GM18511 (cell line): ENCODE results near the gene MRTFA.

Experiments used
- ATAC-seq: cut with Tn5 transposase; IDR thresholded peaks from one replicate; pipeline ENCODE4 v1.9.1; 2021; ENCODE audit warnings: mild to moderate bottlenecking, moderate library complexity; ENCODE audit not compliant: unreplicated experiment

The MRTFA gene

DNA sequence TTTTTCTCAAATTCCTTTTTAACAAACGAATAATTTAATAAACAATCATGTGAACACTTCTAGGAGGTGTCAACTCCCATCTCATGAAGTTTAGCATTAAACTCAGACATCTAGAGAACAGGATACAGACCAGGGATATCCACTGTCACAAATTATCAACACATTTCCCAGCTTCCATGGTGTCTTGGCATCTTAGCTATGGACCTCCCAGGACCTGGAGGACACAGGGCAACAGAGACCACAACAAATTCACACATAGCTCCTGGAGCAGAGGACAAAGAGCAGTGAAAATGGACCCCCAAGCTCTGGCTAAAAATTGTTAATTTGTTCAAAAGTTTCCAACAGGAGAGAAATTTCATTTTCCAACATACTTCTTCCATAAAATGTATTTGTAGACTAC is 163.9 kb downstream of the MRTFA start:
- no peak for ATAC-seq

DNA sequence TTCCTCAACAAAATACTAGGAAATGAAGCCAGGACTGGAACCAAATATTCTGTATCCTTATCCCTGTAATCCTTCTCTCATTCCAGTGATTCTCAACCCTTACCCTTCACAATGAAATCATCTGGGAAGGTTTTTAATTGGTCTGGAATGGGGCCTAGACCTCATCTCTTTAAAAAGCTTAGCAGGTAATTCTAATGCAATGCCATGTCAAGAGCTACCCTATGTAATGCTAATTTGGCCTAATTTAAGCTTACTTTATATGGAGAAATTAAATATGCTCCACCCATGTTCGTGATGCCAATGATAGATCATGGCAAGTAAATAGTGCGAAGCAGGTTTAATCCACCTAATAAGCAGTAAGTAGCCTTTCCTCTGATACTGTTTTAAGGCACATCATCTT is 164.5 kb downstream of the MRTFA start:
- no peak for ATAC-seq

DNA sequence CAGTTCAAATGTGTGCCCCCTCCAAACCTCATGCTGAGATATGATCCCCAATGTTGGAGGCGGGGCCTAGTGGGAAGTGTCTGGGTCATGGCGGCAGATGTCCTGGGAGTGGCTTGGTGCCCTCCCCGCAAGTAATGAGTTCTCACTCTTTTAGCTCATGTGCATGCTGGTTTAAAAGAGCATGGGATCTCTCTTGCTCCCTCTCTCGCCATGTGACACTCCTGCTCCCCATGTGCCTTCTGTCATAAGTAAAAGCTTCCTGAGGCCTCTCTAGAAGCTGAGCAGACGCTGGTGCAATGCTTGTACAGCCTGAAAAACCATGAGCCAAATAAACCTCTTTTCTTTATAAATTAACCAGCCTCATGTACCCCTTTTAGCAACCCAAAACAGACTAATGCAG is 167.3 kb downstream of the MRTFA start:
- no peak for ATAC-seq

DNA sequence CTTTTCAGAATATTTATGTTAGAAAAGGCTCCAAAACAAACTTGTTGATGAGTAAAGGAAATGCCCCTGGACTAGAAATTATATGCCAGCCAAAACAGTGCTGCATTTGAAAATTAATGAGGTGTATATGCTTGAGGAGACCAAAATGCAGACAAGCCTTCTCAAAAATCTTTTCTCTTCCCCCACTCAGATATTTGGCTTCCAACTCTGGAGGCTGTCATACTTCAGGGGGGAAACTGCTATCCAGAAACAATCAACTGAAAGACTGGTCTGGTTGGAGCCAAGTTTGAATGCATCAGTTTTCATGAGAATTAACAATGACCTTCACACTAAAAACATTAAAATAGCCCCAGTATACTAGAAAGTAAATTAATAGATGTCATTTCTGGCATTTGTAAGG is 167.9 kb downstream of the MRTFA start:
- ATAC-seq: no peak

DNA sequence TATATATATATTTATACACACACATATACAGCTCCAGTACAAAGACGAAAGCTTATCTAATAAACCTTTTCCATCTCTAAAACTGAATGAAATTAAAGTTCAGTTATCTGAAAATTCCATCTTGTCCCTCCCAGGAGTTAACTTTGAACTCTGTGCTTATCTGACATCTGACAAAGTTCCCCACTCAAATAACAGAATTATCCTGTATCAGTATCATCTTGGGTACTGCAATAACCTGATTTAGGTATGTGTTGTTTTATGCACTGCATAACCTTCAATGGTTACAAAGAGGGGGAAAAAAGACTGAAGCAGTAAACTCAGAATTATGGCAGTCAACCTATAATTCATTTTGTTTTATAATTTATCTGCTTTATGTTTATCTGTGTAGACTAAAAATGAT is 169.5 kb downstream of the MRTFA start:
- ATAC-seq: no peak

DNA sequence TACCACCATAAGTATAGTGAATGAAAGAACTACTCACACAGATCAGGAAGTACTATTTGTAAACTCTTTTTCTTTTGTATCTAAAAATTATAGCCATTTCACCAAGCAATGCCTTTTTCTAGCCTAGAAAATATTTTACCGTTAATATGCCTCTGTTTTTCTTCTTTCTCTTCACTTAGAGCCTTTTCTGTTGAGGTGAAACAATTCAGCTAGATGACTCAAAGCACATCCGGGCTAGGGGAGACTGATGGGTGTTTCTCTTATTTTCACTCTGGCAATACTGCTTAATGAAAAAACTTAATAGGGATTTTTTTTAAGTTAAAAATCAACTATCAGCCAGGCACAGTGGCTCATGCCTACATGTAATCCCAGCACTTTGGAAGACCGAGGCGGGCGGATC is 172.8 kb downstream of the MRTFA start:
- ATAC-seq: peak; percentile 31

DNA sequence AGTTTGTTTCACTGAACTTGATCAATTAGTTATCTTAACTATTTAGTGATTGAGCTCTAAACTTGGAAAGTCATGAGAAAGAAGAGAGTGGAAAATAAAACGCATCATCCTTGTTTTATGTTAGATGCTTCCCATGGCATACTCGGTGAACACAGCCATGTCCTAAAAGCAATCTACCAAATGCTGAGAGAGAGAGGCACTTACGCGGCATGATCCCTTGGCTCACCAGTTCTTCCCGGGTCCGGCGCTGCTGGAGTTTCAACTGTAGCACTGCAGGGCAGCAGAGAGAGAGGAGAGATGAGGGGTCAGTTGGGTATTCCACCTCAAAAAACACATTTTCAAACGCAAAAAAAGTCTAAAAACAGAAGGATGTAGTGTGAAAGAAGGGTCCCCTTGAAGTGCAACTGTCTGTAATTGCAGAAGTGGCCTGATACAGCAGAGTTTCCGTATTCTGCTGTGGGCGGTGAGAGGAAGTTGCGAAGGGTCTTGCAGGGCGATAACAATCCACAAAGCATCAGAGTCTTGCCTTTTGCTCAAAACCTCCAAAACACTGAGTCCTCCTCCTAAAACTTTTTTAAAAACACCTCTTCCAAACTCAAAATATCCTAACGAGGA is 173.4 kb downstream of the MRTFA start:
- peak; percentile 70 for ATAC-seq

DNA sequence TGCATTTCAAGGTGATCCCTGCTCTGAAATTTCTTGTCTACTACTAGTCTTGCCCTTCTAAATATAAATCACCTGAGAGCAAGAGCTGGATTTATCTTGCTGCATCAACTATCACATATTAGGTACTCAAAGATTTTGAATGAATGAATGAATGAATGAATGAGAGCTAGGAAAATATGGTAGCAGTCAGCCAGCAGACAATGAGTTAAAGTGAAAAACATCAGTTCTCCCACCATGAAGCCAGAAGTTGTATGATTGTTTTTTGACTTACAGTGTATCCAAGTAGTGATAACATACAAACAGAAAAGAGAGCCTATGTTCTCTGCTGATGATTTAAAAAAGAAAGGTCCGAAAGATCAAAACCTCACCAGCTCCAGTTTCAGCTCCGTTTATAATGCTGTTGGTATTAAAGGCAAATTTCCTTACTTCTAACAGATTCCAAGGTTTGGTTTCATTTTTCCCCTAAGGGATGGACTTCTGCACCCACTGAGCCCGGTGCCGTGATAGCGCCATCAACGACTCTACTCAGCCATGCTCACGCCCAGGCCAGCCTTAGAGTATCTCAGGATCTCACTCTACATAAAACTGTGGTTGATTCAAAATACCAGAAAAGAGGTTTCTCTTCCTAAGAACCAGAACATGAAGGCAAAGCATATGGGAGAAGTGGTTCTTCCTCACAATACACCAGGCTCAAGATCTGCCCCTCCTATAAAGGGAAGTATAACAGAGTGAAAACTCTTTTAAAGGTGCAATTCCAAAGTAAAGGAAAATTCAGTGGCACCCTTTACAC is 174.1 kb downstream of the MRTFA start:
- no peak for ATAC-seq

DNA sequence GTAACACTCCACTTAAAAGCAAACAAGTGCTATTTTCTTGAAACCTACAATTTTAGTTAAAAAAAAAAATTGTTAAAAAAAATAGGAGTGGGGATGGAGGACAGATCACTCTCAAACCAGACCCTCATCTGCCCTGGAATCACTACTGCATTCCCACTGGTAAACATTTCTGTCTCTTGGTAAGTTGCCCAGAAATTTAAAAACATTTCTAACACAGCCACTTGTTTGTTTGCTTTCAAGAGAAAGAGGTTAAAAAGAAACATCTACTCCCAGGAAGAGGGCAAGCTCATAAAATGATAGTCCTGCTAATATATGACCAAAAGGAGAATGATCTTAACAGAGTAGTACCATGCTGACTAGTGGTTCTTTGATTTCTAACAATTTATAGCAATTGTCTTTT is 182.8 kb downstream of the MRTFA start:
- no peak for ATAC-seq

DNA sequence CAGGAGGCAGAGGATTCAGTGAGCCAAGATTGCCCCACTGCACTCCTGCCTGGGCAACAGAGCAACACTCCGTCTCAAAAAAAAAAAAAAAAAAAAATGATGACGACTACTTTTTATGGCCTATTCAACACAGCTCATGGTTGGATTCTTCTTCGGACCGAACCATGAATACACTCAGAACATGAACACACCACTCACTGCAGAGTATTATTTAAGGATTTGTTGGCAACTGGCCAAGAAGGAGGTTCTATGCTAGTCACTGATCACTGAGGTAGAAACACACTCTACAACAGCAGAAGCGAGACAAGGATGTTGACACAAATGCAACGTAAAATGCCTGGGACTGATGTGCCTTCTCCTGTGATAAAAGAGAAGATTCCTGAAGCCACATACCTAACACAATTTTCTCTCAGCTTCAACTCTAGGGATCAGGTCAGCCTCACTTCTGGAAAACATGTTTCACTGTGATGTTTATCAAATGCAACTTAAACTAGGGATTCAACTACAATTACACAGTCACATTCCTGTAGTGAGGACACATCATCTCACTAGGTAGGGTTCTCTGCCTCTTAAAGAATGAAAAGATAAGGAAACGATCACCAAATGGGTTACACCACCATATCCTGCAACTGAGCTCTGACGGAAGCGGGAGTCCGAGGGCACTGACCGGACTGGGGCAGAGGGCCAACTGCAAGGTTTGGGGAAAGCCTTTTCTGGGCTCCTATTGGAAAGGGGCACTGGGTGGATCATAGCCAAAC is 183.6 kb downstream of the MRTFA start:
- ATAC-seq: no peak

DNA sequence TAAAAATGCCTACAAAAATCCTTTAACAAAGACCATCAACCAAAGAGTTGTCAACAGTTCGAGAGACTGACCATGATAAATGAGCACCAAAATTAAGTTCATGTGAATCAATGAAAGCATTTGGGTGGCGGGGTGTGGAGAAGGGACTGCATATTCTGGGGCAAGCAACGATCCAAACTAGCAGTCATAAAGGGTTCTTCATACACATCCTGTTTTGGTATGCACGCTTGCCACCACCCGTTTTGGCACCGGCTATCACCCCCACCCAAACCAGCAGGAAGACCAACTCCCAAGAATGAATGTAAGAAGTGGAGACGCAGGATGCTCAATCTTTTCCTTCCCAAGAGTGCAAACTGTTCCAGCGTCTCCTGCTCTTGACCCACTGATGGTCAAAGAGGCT is 185.3 kb downstream of the MRTFA start:
- ATAC-seq: no peak

DNA sequence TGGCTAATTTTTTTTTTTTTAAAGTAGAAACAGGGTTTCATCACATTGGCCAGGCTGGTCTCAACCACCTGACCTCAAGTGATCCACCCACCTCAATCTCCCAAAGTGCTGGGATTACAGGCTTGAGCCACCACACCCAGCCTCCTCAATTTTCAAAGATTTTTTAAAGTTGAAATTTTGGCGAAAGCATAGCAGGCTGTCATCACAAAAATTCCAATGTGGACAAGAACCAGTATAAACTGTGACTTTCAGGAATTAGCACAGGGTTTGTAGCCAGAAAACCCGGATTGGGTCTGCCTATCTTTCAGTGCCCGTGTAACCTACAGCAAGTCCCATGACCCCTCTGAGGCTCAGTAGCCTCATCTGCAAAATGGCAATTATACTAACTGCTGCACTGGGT is 185.9 kb downstream of the MRTFA start:
- no peak for ATAC-seq

DNA sequence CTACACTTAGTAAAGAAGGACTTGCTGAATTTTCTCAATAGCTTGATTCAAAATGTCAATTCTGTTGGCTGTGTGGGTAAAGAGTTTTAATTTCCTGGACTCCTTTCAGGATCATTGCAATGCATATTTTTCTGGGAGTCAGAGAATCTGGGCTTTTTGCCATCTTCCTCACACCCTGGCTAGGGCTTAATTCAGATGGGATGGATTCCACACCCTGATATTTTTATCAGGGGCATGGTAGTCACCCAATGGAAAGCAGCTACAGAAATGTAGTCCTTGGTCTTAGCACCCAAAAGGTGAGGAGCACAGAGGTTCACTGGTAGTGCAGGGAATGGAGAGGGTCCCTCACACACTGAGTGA is 186.9 kb downstream of the MRTFA start:
- ATAC-seq: no peak

DNA sequence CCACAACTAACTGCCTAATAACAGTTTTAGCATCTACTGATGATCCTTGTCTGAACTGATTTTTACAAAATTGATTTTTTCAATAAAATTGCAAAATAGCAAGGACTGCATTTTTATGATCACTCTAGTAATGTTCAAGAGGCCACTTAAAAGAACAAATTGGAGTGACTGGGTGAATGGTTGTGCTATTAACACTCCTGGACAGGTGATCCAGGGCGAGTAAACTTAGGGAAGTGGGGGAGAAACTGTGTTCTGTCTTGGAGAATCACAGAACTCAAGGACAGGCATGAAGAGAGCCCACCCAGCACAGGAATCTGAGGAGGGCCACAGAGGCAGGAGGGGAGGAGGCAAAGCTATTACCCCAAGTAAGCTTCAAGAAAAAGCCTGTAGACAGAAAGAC is 190.3 kb downstream of the MRTFA start:
- ATAC-seq: no peak

DNA sequence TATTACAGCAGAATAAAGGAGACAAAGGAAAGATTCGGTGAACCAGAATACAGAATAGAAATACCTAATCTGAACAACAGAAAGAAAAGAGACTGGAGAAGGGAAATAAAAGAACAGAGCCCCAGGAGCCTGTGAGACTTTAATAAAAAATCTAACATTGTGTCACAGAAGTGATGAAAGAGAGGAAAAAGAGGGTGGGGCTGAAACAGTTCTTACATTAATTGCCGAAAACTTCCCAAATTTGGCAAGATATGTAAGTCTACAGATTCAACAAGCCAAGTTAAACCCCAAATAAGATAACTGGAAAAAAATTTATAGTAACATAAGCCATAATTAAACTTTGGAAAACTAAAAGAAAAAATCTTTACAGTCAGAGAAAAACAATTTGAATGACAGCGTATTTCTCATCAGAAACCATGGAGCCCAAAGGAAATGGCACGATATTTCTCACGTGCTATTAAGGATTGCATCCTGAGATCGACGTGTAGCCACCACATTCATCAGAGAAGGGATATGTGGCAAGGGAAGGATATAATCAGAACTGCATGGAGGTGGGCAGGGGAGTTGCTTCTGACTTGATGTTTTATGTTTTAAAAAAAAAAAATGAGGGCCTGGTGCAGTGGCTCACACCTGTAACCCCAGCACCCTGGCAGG is 192.2 kb downstream of the MRTFA start:
- no peak for ATAC-seq

DNA sequence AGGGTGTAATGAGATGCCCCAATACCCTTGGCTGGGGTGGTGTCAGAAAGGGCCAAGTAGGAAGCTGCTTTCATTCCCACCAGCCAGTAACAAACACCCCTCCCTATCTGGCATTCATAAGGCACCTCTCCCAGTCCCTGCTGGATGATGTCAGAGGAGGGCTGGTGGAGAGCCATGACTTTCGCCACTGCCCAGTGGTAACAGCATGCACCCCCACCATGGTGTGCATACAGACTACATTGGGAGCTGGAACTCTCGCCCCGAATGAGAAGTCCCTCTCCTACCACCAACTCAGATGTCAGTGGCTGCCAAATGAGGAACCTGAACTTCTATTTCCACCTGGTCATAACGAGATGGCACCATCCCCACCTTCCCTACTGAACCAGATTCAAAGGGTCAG is 192.8 kb downstream of the MRTFA start:
- ATAC-seq: no peak

DNA sequence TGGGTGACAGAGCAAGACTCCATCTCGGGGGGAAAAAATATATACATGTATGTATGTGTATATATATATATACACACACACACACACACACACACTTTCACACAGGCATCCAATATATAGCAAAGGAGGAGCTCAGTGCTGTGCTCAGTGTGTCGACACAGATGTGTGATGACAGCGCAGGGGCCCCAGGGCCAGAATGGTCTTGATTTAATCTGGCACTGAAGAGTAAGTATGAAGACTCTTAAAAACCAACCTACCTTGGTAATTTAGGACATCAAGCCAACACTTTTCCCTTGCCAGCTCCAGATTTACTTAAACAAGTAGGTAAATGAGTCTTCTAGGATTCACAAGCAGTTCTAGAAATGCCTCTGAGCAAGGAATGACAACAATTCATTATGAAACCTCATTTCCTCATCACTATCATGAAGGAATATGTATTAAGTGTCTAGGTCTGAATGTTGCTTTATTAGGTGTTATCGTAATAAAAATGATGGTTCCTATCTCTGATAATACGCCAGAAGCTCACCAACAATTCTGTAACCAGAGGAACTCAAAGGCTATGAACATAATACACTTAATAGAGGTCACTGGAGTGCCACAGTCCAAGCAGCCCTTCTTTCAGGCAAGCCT is 194.6 kb downstream of the MRTFA start:
- ATAC-seq: no peak

DNA sequence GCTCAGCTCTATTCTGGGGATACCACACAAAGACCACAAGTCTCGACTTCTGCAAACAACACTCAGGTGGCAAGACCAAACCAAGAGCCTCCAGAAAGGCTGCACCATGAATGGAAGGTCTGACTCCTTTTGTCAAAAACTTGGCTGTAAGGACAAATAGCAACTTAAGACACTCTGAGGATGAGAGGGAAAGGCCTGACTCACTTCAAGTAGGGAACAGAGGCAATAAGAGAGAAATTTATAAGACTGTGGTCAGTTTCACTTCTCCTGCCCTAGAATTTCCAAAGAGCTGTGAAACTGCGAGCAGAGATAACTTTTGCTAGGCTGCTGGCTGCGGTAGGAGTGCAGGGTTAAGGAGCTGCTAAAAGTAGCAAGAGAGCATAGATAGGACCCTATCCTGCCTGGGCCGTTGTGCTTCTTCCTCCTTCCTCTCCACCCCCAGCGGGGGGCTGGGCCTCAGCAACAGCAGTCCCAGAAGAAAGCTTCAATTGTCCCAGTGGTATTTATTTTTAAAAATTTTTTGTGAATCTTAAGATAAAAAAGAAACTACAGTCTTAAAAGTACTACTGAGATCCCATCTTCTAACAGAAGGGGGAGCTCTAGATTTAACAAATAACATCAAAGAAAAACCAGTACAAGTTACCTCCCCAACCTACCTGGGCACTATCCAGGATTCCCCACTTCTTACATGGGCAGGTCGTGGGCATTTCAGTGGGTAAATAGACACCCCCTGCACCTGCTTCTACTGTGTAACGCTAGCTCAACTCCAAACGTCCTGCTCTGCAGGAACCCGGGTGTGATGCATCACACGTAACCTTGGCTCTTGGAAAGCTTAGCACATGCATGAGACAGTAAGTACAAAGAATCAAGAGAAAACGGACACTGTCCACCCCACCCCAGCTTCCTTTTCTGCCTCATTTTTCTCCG is 199.8 kb downstream of the MRTFA start:
- ATAC-seq: peak; percentile 69

DNA sequence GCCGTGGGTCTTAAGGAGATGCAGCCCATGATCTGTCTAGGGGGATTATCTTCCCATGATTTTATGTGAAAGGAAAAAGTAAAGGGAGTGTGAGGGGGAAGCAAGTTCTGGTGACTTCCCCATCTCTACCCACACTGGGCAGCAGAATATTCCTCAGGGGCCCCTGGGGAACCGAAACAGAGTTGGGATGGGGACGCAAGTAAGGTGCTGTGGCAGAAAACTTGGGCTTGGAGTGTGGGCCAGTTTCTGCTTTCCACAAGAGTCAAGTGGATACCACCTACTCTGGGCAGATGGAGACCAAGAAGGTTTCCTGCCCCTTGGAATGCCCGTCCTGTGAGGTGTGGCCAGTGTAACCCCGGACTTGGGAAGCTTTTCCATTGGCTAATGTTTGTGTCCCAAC is 201.8 kb downstream of the MRTFA start:
- ATAC-seq: no peak

DNA sequence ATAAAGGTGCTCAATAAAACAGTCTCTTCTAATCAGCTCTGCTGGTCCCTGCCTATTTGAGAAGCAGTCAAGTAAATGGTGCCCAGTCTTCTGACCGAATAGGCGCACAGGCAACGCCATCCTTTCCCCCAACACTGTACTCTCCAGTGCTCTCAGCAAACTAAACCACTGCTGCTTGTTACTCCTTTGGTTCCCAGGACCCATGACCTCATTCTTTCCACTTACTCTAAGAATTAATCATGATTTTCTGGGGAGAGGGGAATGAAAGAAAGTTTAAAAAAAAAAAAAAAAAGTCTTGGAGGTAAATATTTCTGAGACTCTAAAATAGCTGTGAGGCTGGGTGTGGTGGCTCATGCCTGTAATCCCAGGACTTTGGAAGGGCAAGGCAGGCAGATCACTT is 202.4 kb downstream of the MRTFA start:
- no peak for ATAC-seq
